ENCODE data around the gene SHPK. TPM values are rescaled to one million over a fixed set of nuclear protein-coding genes. Genes with fewer than 3 reads are reported as not detected.
A peak's percentile ranks its signal among the peaks of the same experiment; 100 is the strongest.

SHPK gene
- total RNA-seq, 1 experiment from 2014 or later: 19.6 TPM

DNA sequence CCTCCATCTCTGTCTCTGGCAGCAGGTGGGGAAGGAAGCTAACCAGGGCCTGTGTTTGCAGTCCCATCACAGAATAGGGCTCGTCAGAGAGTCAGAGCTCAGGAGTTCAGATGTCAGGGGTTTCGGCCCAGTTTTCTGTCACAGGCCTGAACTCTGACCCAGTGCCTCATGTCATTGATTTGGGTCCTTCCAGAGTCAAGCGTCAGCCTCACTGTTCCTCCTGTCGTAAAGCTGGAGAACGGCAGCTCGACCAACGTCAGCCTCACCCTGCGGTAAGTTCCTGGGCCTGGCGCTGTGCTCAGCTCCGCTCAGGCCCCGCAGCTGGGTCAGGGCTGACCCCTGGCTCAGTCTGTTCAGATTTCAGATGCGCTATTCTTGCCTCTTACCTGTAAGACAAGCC lies 11.2 kb upstream of the SHPK start:
- no peak for TF ChIP-seq FOSL1 (IDR thresholded peaks at IDR 0.05; ENCODE audit: low read depth)
- TF ChIP-seq POLR2A (IDR thresholded peaks at IDR 0.05; ENCODE audit: borderline replicate concordance, extremely low read depth, insufficient read depth, insufficient read length): no peak
- no peak for TF ChIP-seq EZH2phosphoT487 (IDR thresholded peaks at IDR 0.05; ENCODE audit: borderline replicate concordance)
- TF ChIP-seq SRF (IDR thresholded peaks at IDR 0.05; ENCODE audit: low read depth): no peak
- TF ChIP-seq, protein P1, sequence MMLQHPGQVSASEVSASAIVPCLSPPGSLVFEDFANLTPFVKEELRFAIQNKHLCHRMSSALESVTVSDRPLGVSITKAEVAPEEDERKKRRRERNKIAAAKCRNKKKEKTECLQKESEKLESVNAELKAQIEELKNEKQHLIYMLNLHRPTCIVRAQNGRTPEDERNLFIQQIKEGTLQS (IDR thresholded peaks at IDR 0.05): no peak
- CTCF ChIA-PET: interaction anchor here (1.2 to 3.2 kb wide), 4 partner anchors 11 to 599 kb away, joined by 3 to 22 read pairs (median 13); partner anchors contain the start of genes CTNS and SHPK
- no peaks in the 10 kb centered on the region; a peak in 1 of 4 replicates for H3K36me3 ChIP-seq (ENCODE audit: control insufficient read depth in 1 of 2, insufficient read depth in 2 of 2, low read length in 2 of 2)
- no peak overlapping the region for H2AFZ ChIP-seq (ENCODE audit: low read depth, low read length, poor library complexity, severe bottlenecking)
- no peak overlapping the region for H3K4me2 ChIP-seq (ENCODE audit: low read length)
- RAD21 ChIA-PET (ENCODE audit: low non-redundant PET in 1 of 2, low total read pairs in 2 of 2, uncharacterized antibody in 2 of 2, unreplicated experiment in 2 of 2): no interaction called here
- H4K20me1 ChIP-seq (ENCODE audit: insufficient read depth): no peaks in the 10 kb centered on the region
- H3K9me2 ChIP-seq (ENCODE audit: insufficient read depth): no peaks in the 10 kb centered on the region
- intact Hi-C loops (cut with micrococcal nuclease): loop anchor here (5.0 kb wide), 1 partner anchor 600 kb away; no protein-coding TSS in a partner anchor
- no peaks in the 10 kb centered on the region for H3K4me1 ChIP-seq (ENCODE audit: control insufficient read depth in 1 of 2, insufficient read depth in 2 of 2, low read length in 2 of 2)
- BruUV-seq (replicated peaks): no TSS peak
- DNase-seq (ENCODE audit: low read depth, low spot score) (no peak), ATAC-seq (peak; percentile 11; the same call in 1 of the 2 replicates)
- no peaks in the 10 kb centered on the region for H3K79me2 ChIP-seq (ENCODE audit: insufficient read depth, low read length)
- H3K9ac ChIP-seq (ENCODE audit: low read length): no peak overlapping the region
- H3K27ac ChIP-seq (ENCODE audit: low read depth, low read length): no peak overlapping the region
- H3K27me3 ChIP-seq (ENCODE audit: insufficient read depth, low read length): no peaks in the 10 kb centered on the region
- no peaks in the 10 kb centered on the region for H3K9me3 ChIP-seq (ENCODE audit: control insufficient read depth in 1 of 2, insufficient read depth in 1 of 2, low read depth in 1 of 2, low read length in 2 of 2)
- POLR2A ChIA-PET: interaction anchor here (1.2 kb wide), 1 partner anchor 11 kb away, joined by 4 read pairs; the partner anchor contains the start of genes CTNS and SHPK
- no peak overlapping the region for H3K4me3 ChIP-seq (replicated peaks in 1 of 2; ENCODE audit: low read depth in 1 of 2, low read length in 2 of 2)

DNA sequence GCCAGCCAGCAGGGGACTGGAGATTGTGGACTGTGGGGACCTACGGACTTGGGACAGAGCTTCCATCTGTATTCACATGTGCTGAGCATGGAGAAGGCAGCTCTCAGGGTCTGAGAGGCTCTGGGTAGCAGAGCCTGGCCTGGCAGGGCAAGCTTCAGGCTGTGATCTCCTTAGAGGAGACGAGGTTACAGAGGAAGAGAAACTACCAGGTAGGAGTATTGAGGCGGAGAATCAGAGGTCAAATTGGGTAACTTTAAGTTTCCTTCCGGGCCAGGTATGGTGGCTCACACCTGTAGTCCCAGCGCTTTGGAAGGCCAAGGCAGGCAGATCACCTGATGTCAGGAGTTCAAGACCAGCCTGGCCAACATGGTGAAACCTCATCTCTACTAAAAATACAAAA lies 9.3 kb upstream of the SHPK start:
- no peak overlapping the region for H2AFZ ChIP-seq (ENCODE audit: low read depth, low read length, poor library complexity, severe bottlenecking)
- POLR2A ChIA-PET: no interaction called here
- H3K9me2 ChIP-seq (ENCODE audit: insufficient read depth): no peaks in the 10 kb centered on the region
- intact Hi-C loops (cut with micrococcal nuclease): loop anchor here (5.0 kb wide), 1 partner anchor 598 kb away; no protein-coding TSS in a partner anchor
- DNase-seq (ENCODE audit: low read depth, low spot score): no peak
- no peak overlapping the region for H3K4me3 ChIP-seq (replicated peaks in 1 of 2; ENCODE audit: low read depth in 1 of 2, low read length in 2 of 2)
- no peak overlapping the region for H3K9ac ChIP-seq (ENCODE audit: low read length)
- H3K27ac ChIP-seq (ENCODE audit: low read depth, low read length): no peak overlapping the region
- no peak overlapping the region for H3K4me2 ChIP-seq (ENCODE audit: low read length)
- H3K36me3 ChIP-seq (ENCODE audit: control insufficient read depth in 1 of 2, insufficient read depth in 2 of 2, low read length in 2 of 2): no peaks in the 10 kb centered on the region; a peak in 1 of 4 replicates
- no TSS peak for BruUV-seq (replicated peaks)
- no peaks in the 10 kb centered on the region for H3K4me1 ChIP-seq (ENCODE audit: control insufficient read depth in 1 of 2, insufficient read depth in 2 of 2, low read length in 2 of 2)
- no peaks in the 10 kb centered on the region for H3K27me3 ChIP-seq (ENCODE audit: insufficient read depth, low read length)
- no peak for ATAC-seq
- H3K79me2 ChIP-seq (ENCODE audit: insufficient read depth, low read length): no peaks in the 10 kb centered on the region
- RAD21 ChIA-PET (ENCODE audit: low non-redundant PET in 1 of 2, low total read pairs in 2 of 2, uncharacterized antibody in 2 of 2, unreplicated experiment in 2 of 2): no interaction called here
- no peaks in the 10 kb centered on the region for H3K9me3 ChIP-seq (ENCODE audit: control insufficient read depth in 1 of 2, insufficient read depth in 1 of 2, low read depth in 1 of 2, low read length in 2 of 2)
- CTCF ChIA-PET: interaction anchor here (0.7 kb wide), 1 partner anchor 15 kb away, joined by 4 read pairs; no protein-coding TSS in a partner anchor
- no peaks in the 10 kb centered on the region for H4K20me1 ChIP-seq (ENCODE audit: insufficient read depth)
- TF ChIP-seq, protein P2, sequence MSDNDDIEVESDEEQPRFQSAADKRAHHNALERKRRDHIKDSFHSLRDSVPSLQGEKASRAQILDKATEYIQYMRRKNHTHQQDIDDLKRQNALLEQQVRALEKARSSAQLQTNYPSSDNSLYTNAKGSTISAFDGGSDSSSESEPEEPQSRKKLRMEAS (IDR thresholded peaks at IDR 0.05): no peak
- TF ChIP-seq FOSL1 (IDR thresholded peaks at IDR 0.05; ENCODE audit: low read depth) (no peak), CEBPB (IDR thresholded peaks at IDR 0.05; ENCODE audit: low read depth) (no peak), ZNF274 (IDR thresholded peaks at IDR 0.05; ENCODE audit: low read depth, low read length) (no peak), CBX3 (IDR thresholded peaks at IDR 0.05; ENCODE audit: low read depth) (no peak), ELF1 (IDR thresholded peaks at IDR 0.05; ENCODE audit: borderline replicate concordance, low read depth) (no peak), EGR1 (IDR thresholded peaks at IDR 0.05; ENCODE audit: low read depth) (no peak), SP1 (IDR thresholded peaks at IDR 0.05; ENCODE audit: low read depth) (no peak), SRF (IDR thresholded peaks at IDR 0.05; ENCODE audit: low read depth) (no peak), SIN3A (IDR thresholded peaks at IDR 0.05; ENCODE audit: low read depth) (no peak)
- TF ChIP-seq, protein P3, sequence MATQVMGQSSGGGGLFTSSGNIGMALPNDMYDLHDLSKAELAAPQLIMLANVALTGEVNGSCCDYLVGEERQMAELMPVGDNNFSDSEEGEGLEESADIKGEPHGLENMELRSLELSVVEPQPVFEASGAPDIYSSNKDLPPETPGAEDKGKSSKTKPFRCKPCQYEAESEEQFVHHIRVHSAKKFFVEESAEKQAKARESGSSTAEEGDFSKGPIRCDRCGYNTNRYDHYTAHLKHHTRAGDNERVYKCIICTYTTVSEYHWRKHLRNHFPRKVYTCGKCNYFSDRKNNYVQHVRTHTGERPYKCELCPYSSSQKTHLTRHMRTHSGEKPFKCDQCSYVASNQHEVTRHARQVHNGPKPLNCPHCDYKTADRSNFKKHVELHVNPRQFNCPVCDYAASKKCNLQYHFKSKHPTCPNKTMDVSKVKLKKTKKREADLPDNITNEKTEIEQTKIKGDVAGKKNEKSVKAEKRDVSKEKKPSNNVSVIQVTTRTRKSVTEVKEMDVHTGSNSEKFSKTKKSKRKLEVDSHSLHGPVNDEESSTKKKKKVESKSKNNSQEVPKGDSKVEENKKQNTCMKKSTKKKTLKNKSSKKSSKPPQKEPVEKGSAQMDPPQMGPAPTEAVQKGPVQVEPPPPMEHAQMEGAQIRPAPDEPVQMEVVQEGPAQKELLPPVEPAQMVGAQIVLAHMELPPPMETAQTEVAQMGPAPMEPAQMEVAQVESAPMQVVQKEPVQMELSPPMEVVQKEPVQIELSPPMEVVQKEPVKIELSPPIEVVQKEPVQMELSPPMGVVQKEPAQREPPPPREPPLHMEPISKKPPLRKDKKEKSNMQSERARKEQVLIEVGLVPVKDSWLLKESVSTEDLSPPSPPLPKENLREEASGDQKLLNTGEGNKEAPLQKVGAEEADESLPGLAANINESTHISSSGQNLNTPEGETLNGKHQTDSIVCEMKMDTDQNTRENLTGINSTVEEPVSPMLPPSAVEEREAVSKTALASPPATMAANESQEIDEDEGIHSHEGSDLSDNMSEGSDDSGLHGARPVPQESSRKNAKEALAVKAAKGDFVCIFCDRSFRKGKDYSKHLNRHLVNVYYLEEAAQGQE (IDR thresholded peaks at IDR 0.05; ENCODE audit: low read depth): no peak
- TF ChIP-seq, protein P1 (IDR thresholded peaks at IDR 0.05): no peak
- TF ChIP-seq, protein P4, sequence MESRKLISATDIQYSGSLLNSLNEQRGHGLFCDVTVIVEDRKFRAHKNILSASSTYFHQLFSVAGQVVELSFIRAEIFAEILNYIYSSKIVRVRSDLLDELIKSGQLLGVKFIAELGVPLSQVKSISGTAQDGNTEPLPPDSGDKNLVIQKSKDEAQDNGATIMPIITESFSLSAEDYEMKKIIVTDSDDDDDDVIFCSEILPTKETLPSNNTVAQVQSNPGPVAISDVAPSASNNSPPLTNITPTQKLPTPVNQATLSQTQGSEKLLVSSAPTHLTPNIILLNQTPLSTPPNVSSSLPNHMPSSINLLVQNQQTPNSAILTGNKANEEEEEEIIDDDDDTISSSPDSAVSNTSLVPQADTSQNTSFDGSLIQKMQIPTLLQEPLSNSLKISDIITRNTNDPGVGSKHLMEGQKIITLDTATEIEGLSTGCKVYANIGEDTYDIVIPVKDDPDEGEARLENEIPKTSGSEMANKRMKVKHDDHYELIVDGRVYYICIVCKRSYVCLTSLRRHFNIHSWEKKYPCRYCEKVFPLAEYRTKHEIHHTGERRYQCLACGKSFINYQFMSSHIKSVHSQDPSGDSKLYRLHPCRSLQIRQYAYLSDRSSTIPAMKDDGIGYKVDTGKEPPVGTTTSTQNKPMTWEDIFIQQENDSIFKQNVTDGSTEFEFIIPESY (IDR thresholded peaks at IDR 0.05; ENCODE audit: extremely low read depth, insufficient replicate concordance, low read length): no peak

Measured in HCT116 (cell line).